Nucleus accumbens (tissue), 56 donors: ENCODE results near the gene FGF19.

Experiments
- DNase-seq, 56 donors: peaks; one replicate each; lab custom pipeline; 2025; lab: John Stamatoyannopoulos, UW

Gene FGF19

GRCh38 chr11:69657911-69658625 is 45.8 kb downstream of the FGF19 start:
- DNase-seq: no peak

DNA sequence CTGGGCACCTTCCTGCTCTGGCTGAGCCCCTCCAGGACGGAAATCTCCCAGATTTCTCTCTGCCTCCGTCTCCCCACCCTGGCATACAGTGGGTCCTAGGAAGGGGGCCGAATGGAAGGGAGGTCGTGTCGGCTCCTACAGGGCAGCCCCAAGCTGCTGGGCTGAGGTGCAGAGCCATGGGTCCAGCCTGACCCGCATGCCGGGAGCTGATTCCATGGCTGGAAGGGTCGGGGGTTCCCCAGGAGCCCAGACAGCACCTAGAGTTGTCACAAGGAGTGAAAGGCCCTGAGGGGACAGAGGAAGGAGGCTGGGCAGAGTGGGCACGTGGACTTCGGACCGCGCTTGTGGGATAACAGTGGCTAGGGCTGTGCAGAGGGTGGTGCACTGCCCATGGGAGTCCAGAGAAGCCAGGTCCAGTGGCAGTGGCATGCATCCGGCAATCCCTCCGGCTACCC is 46.3 kb downstream of the FGF19 start:
- no peak for DNase-seq

- no peak for DNase-seq
These were observed 47.0 kb downstream of the FGF19 start for GRCh38 chr11:69656536-69657455.

DNA sequence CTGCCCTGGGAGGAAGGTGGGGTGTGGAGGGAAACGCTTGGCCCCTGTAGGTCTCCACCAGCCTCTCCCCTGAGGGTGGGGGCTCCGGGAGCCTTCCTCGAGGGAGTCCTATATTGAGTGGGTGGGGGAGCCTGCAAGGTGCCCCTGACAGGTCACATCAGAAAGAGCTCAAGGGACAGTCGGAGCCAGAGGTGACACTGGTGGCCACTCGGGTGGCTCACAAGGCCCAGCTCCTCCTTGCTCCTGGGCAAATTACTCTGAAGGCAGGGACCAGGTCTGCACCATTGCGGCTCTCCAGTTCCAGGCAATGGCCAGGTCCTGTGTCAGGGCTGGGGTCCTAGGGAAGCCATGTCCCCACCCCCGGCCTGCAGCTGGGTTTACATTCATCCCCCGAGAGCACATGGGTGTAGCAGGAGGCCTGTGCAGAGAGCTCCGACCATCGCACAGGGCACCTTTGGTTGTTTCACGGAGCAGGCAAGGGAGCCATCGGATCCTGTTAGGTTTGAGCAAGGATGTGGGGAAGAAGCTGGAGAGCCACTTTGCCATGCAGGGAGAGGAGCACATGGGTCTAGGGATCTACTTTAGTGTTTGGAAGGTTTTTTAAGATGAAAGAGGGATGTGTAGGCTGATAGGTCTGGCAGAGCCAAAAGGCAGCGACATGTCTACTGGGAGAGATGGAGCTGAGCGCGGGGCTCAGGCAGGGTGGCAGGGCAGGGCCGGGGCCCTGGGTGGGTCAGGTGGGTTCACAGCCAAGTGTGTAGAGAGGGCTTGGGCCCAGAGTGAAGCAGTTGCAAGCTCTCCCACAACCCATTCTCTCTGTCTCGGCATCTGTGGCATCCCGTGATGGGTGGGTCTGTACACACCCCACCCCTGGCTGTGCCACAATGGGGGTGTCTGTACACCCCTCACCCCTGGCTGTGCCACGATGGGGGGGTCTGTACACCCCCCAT is 48.1 kb downstream of the FGF19 start:
- DNase-seq: no peak

DNA sequence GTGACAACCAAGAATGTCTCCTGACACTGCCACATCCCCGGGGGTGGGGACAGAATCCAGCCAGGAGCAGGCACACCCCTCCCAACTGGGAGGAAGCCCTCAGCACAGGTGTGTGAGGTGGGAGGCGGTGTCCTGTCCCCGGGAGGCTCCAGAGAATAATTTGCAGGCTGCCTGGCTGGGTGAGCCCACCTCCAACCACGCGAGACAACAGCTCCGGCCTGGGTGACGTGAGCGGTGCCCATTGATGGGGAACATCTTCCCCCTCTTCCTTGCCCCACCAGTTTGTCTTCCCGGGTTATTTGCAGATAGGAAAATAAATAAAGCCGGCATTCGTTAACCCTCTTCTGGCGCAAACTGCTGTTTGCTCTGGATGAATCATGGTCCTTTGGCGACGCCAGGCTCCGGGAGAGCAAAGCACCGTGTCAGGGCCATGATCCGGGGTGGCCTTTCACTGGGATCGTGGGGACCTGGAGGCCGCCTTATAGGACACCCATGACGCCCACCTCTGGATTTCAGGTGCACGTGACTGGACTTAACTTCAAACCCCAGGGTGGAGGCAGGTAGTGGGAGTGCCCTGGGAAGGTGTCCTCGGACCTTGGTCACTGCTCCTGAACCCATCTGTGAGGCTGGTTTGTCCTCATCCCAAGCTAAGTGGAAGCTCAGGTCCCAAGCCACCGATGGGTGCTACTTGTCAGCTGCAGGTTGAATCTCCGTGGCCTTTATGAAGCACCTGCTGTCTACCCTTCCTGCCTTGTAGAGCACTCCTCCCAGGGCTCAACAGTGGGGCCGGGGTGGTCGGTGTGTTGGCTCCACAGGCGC is 49.0 kb downstream of the FGF19 start:
- no peak for DNase-seq

DNA sequence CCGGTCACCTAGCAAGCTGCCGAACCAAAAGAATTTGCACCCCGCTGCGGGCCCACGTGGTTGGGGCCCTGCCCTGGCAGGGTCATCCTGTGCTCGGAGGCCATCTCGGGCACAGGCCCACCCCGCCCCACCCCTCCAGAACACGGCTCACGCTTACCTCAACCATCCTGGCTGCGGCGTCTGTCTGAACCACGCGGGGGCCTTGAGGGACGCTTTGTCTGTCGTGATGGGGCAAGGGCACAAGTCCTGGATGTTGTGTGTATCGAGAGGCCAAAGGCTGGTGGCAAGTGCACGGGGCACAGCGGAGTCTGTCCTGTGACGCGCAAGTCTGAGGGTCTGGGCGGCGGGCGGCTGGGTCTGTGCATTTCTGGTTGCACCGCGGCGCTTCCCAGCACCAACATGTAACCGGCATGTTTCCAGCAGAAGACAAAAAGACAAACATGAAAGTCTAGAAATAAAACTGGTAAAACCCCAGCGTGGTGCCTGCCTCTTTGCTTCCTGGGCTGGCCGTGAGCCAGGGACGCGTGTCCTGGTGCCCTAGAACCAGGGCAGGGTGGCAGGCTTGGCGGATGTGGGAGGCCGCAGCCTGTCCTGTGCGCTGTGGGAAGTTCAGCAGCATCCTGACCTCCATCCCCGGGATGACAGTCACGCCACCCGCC is 49.7 kb downstream of the FGF19 start:
- no peak for DNase-seq

GRCh38 chr11:69653406-69653960 is 50.3 kb downstream of the FGF19 start:
- no peak for DNase-seq

GRCh38 chr11:69652999-69653398 is 50.8 kb downstream of the FGF19 start:
- no peak for DNase-seq

DNA sequence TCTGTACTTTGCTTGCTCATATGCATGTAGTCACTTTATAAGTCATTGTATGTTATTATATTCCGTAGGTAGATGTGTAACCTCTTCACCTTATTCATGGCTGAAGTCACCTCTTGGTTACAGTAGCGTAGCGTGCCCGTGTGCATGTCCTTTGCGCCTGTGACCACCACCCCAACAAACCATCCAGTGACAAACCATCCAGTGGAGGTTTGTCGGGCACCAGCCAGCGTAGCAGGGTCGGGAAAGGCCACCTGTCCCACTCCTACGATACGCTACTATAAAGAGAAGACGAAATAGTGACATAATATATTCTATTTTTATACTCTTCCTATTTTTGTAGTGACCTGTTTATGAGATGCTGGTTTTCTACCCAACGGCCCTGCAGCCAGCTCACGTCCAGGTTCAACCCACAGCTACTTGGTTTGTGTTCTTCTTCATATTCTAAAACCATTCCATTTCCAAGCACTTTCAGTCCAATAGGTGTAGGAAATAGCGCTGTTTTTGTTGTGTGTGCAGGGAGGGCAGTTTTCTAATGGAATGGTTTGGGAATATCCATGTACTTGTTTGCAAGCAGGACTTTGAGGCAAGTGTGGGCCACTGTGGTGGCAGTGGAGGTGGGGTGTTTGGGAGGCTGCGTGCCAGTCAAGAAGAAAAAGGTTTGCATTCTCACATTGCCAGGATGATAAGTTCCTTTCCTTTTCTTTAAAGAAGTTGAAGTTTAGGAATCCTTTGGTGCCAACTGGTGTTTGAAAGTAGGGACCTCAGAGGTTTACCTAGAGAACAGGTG is 51.8 kb downstream of the FGF19 start:
- no peak for DNase-seq

GRCh38 chr11:69650832-69651344 is 52.9 kb downstream of the FGF19 start:
- DNase-seq: no peak

- DNase-seq: no peak
These were observed 53.6 kb downstream of the FGF19 start for GRCh38 chr11:69650081-69650831.

GRCh38 chr11:69649576-69649900 is 54.3 kb downstream of the FGF19 start:
- no peak for DNase-seq

- DNase-seq: no peak
These were observed 54.9 kb downstream of the FGF19 start for GRCh38 chr11:69648679-69649575.
